COLO668 (cell line): ENCODE results near the gene CYB561A3.

Source experiments
- DNase-seq: peaks from one replicate; lab custom pipeline; 2025; ENCODE audit not compliant: unreplicated experiment; lab: John Stamatoyannopoulos, UW

The CYB561A3 gene

DNA sequence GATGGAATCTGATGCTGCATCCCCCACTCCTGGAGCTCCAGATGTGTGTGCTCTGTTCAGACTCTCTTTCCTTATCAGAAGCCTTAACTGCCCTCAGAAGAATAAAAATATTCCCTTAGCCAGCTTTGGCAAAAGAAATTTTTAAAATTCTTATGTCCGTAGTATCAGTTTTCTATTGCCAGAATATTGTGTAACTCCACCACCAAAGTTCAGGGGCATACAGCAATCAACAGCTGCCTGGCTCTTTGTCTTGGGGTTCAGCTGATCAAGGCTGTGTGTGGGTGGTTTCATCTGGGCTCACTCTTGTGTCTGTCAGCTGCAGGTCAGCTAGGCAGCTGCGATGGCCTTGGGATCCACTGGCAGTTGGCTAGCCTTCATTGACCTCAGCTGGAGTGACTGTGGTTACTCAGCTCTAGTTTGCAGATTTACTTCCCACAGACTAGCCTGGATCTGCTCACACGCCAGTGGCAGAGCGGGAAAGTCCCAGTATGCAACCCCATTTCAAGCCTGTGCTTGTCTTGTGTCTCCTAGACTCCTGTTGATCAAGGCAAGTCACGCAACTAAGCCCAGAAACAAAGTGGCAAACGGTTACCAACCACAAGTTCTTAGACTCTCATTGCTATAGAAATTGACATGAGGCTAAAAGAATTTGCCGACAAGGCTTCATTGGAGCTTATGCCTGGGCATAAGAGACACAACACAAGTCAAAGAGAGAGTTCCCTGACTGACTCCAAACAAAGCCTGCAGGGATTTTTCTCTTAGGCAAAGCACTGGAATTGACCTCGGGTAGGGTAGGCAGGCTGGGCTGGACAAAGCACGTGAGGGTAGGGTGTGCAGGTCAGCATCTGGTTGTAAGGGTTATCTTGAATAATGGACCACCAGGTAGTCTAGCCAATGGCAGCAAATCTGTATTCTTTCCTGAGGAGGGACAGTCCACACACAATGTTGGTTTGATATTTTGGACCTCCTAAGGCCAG lies 8.0 kb upstream of the CYB561A3 start:
- no peak for DNase-seq

DNA sequence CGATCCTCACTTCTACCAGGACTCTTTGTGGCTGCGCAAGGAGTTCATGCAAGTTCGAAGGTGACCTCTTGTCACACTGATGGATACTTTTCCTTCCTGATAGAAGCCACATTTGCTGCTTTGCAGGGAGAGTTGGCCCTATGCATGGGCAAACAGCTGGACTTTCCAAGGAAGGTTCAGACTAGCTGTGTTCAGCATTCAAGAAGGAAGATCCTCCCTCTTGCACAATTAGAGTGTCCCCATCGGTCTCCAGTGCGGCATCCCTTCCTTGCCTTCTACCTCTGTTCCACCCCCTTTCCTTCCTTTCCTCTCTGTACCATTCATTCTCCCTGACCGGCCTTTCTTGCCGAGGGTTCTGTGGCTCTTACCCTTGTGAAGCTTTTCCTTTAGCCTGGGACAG lies 7.0 kb upstream of the CYB561A3 start:
- DNase-seq = no peak

DNA sequence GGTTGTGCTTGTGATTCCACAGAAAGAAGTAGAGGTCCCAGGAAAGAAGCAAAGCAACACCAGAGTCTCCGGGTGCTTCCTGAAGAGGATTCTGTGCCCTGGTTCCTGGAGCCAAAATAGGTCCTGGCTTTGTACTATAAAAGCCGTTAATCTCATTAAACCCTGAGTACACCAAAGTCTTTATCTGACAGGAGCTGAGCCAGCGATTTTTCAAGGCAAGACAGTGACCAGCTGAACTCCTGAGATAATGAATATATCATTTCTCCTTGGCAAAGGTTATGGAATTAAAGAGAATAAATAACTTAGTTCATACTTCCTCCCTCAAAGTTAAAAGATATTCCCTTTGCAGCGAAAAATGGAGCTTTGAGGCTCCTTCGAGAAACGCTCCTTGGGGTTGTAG lies 5.7 kb upstream of the CYB561A3 start:
- DNase-seq = no peak

DNA sequence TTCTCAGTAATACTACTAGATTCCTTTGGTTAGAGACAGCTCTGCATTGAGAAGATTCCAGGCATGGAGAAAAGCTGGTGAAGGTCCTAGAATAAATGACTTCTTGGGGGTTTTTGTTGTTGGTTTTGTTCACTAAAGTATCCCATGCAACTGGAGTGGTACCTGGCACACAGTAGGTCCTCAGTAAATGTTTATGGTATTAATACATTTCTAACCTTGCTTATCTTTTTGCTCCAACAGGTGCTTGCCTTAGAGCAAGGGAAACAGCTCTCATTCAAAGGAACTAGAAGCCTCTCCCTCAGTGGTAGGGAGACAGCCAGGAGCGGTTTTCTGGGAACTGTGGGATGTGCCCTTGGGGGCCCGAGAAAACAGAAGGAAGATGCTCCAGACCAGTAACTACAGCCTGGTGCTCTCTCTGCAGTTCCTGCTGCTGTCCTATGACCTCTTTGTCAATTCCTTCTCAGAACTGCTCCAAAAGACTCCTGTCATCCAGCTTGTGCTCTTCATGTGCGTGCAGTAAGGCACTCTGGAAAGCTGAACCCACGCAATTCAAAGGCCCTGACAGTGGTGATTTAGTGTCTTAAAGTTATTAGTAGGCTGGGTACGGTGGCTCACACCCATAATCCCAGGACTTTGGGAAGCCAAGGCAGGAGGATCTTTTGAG lies 2.5 kb upstream of the CYB561A3 start:
- no peak for DNase-seq

DNA sequence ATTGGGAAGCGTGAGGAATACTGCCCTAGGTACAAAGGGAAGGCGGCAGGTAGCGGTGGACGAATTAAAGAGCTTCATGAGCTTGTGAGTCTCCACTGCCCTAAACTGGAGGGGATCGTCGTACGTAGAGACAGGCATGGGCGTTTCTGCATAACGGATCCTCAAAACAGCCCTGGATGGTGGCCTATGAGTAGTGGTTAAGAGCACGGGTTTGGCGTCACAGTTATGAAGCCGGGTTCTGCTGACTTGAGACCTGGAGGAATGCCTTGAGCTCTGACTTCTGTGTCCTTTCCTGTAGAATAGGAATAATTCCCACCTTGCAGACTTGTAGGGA lies 827 bp upstream of the CYB561A3 start:
- peak; percentile 46 for DNase-seq

DNA sequence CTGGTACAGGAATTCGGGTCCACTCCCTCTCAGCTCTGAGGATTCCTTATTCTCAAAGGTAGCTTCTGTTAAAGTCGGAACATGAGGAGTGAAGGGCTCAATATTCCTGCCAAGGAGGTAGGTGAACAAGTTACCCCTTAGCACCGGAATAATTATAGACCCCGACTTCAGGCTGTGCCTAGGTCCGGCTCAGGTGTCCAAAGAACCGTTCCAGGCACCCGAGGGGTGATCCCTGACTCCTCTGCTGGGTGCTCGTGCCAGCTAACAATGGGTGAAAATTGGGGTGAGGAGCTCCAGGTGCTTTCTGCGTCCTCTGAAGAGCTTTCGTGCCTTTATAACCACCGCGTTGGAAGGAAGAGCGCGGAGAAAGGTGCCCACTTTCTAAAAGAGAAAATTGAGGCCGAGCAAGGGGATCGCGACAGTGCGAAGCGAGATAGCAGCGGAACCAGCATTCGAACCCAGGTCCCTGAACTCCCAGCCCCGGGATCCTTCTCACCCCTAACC lies 393 bp downstream of the CYB561A3 start:
- no peak for DNase-seq

DNA sequence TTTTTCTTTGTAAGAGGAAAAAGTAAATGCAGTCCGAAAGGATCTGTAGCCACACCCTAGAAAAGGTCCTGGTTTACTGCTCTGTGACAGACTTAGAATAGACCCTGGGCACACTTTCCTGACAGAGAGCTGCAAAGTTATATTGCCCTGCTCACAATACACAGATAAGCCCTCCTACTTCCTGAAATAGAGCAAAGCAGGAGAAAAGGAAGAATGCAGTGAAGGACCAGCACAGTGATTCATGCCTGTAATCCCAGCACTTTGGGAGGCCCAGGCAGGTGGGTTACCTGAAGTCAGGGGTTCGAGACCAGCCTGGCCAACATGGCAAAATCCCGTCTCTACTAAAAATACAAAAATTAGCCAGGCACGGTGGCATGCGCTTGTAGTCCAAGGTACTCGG lies 2.2 kb downstream of the CYB561A3 start:
- DNase-seq = no peak

DNA sequence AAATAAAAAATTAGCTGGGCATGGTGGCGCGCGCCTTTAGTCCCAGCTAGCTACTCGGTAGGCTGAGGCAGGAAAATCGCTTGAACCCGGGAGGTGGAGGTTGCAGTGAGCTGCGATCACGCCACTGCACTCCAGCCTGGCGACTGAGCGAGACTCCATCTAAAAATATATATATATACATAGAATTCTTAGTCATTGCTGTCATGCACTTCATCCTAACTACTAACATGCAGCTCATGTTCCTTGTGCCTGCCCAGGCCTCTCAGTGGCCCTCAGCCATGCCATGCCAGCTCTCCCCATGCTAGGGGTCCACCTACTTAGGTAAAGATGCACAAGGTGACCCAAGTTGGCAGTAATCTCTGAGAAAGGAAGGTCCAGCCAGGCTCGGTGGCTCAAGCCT lies 3.1 kb downstream of the CYB561A3 start:
- DNase-seq = no peak

DNA sequence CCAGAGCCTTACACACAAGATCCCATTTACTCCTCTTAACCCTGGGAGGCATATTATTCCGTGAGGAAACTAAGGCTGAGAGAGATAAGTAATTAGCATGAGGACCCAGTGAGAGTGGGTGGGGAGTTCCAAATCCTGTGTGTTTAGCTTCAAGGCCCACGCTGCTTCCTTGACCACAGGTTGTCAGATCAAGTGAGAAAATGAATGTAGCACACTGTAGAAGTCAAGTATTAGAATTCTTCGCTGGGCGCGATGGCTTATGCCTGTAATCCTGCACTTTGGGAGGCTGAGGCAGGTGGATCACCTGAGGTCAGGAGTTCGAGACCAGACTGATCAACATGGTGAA lies 3.8 kb downstream of the CYB561A3 start:
- no peak for DNase-seq

DNA sequence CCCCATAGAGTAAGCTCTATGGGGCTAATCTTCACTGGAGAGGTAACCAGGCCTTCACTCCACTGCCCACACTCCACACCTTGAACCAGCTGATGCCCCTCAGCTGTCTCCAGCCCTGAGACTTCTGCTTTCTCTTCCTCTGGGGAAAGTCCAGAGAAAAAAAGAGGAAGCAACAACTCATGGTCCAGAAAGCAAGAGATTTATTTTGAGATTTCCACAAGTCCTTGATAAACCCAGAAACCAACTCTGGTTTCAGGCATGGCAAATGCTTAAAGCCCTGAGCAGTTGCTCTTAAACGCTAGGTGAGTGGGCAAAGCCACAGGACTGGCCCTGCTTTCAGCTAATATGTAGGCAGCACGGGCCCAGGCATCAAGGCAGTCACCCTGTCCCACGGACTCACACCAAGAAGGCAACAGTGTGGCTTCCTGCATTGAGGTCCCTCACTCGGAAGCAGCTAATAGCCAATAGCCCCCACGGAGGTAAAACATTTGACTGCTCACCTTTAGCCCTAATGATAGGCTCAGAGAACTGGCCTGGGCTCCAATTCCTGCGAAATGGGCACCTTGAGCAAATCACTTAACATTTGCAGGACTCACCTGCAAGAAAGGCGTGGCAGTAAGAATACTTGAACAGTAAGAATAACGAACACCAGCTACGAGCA lies 4.3 kb downstream of the CYB561A3 start:
- DNase-seq = no peak

DNA sequence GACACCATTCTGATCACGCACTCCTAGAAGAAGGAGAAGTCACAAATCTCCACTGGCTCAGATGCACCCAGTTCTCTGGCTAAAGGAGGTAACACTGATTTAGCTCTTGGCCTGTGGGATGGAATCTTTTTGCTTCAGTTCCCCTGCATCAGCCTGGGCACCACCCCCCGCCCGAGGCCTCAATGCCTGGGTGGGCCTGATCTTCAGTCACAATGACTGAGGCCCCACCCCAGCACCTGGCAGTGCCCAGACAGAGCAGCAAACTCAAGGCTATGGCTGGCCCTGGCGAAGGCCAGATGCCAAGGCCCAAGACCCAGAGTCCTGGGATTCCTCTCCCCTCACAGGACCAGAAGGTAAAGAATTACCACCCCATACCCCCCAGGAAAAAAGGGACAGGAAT lies 5.0 kb downstream of the CYB561A3 start:
- no peak for DNase-seq

DNA sequence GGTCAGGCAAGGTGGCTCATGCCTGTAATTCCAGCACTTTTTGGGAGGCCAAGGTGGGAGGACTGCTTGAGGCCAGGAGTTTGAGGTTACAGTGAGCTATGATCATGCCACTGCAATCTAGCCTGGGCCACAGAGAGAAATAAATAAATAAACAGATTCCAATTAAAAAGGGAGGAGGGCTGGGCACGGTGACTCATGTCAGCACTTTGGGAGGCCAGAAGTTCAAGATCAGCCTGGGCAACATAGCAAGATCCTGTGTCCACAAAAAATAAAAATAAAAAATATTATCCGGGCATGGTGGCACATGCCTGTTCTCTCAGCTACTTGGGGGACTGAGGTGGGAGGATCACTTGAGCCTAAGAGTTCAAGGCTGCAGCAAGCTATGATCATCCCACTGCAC lies 7.5 kb downstream of the CYB561A3 start:
- DNase-seq = no peak

DNA sequence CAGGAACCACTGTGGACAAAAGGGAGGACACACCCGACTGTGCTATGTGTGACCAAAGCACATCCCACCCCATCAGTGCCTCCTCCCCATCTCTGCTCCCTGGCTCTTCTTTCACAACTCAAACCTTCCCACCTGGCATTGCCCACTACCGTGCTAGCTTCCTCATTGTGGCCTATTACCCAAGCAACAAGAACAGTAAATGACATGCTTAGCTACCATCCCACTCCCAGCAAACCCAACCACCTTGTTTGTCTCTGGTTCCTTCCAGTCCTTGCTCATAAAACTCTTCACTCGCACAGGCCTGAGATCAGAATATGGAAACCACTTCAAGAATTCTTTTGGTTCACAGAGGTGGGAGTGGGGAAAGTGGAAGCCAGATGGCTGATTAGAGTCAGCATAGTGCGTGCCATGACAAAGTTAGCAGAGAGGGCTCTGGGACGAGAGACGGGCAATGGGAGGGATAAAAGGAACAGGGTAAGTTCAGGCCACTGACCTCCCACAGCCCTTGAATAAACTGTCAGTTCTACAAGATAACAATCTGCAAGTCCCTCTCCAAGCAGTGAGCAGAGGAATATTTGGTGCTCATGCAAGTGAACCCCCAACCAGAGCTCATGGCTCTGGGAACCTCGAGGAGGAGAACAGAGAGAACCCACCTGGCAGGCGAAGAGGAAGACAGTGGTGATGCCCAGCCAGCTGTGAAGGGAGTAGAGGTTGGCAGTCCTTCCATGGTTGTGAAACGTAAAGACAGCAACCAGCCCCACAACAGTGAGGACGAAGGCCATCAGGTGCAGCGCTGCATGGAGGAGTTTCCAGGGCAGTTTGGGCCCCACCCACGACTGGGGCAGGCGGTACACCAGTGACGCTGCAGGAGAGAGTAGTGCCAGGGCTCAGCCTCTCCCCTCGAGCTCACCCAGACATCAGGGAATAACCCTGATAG lies 8.3 kb downstream of the CYB561A3 start:
- DNase-seq = no peak

DNA sequence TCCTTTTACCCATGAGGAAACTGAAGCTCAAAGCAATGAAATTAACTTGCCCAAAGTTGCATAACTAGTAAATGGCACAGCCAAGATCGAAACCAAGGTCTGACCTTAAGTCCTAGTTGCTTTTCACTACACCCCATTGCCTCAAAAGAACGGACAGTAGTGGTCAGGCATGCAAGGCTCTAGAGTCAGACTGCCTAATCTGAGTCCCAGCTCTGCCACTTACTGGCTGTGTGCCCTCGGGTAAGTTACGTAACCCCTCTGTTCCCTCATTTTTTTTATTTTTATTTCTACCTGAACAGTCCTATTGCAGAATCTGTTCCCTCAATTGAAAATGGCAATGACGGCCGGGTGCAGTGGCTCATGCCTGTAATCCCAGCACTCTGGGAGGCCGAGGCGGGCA lies 9.6 kb downstream of the CYB561A3 start:
- no peak for DNase-seq

DNA sequence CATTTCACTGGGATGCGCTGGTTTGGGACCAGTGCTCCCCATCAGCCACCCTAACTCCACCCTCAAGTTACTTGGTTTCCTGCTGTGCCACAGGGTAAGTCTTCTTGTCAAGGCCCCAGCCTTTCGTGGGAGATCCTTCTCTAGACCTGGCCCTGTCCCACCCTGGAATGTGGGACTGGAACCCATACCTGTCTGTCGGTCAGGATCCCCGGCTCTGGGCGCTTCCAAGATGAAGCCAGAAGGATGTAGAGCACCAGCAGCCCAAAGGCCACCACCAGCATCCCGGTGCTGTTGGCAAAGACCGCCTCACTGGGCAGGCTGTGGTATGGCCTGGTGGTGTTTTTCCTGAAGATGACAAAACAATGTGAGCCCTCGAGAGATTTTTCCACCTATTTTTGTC lies 10.9 kb downstream of the CYB561A3 start:
- DNase-seq = no peak

DNA sequence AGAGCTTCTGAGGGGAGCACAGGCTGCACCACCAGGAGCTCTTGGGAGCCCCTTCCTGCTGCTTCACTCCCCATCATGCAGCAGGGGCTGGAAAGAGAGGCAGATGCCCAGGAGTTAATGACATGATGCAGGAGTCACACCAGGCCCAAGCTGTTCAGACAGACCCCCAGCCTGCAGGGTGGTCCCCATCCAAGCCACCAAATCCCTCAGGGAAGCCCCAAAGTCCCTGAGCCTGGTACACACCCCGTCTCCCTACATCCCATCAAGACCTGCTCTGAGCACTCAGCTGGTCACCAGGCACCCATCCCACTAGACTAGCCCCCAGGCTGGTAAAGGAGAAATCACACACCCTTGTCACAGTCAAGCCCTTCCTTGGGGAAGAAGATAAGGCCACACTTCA lies 11.3 kb downstream of the CYB561A3 start:
- DNase-seq = no peak

DNA sequence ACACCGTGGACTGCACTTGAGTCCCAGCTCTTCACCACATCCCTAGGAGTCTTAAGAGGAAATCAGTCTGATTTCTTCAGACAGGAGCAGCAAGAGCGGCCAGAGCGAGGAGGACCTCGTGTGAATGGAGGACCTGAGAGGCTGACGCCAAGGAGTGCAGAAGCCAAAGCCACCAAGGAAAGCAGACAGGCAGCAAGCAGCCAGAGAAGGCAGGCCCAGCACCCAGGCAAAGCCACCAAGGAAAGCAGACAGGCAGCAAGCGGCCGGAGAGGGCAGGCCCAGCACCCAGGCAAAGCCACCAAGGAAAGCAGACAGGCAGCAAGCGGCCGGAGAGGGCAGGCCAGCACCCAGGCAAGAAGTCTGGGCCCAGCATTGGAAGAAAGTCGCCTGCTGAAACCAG lies 11.8 kb downstream of the CYB561A3 start:
- DNase-seq = no peak

DNA sequence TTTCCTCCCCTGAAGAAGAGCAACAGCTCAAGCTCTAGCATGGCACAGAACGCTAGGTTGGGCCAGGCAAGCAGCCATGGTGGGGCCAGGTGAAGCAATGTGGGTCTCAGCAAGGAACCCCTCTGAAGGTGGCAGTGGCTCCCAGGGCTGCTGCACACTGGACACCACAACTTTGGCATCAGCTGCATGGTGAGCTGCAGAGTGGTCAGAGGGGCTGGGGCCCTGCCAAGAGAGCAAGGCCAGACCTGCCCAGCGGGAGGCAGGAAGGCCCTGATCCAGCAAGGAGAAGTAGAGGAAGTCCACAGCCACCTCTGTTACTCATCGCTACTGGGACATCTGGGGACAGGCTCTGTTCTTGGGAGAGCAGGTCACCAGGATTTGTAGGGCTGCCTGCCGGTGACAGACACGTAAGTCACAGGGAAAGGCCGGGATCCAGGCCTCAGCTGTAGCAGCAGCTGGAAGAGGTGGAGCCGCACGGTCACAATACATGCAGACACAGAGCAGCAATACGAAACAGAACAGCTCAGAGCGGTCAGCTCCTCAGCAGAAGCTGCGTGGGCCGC lies 12.4 kb downstream of the CYB561A3 start:
- DNase-seq = no peak

DNA sequence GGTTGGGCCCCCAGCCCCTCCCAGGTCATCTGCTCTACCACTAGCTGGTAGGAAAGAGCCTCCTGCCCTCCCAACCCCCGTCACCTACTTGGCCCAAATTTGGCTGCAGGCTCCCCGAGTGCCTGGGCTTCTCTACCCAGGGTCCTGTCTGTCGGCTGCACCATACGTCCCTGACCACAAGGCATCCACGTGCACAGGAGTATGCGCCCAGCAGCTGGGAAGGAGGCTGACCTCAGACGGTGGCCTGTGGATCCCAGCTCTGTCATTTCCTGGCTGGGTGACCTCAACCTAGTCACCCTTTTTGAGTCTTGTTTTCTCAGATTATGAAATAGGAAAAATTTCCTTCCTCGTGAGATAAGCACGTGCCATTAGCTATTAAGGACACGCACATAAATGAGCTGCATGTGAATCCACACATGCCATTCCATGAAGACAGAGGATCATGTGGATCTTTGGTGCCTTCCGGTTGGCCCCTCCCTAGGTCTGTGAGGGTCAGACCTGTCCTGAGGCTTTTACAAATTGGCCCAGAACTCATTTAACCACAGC lies 13.7 kb downstream of the CYB561A3 start:
- no peak for DNase-seq
